Ishikawa (cell line): ENCODE measurements around the gene COPA.

ENCODE experiments used
- RAD21 ChIP-seq: IDR thresholded peaks from 2 replicates; pipeline ENCODE4 v1.6.1; 2012; ENCODE audit warnings: low read depth
- ZBTB7A ChIP-seq: IDR thresholded peaks from 2 replicates; pipeline ENCODE4 v1.6.1; 2012; ENCODE audit warnings: low read depth

DNA sequence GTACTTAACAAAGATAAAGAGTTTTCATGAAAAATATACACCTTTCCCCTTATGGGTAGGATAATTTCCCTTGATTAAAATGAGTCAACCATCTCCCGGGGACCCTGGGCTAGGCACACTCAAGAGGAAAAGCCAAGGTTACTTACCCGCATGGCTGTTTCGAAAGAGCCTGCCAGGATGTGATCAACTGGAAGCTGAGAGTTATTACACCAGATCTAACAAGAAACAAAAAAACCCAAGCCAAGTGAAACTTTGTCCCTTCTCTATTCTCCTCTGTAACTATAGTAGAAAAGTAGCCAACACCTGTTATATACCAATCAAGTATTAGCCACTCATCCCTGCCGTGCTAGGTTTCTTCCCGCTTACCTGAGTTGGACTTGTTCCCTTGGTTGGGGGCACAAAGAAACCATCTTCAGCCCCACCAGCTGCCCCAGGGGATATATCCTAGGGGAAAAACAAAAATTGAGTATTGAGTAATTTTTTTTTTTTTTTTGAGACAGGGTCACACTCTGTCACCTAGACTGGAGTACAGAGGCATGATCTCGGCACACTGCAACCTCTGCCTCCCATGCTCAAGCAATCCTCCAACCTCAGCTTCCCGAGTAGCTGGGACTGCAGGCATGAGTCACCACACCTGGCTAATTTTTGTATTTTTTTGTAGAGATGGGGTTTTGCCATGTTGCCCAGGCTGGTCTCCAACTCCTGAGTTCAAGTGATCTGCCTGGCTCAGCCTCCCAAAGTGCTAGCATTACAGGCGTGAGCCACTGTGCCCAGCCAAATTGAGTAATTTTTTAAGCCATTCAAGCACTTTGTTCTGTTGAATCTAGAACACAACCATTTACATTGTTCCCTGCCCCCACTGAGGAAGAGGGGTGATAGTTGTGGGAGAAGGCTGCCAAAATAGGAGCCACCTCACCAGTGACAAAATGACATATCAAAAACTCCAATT lies 49.8 kb downstream of the COPA start:
- no peak for TF ChIP-seq RAD21
- TF ChIP-seq ZBTB7A: no peak
